HG03139 (cell line): ENCODE data around the gene TENT4B.
A peak's percentile ranks its signal among the peaks of the same experiment; 100 is the strongest.
"Not testable (repeated sequence)": the region's sequence is repeated elsewhere in the genome, so short reads cannot be mapped to it uniquely, and the experiment has no call there.

Experiments used
- ATAC-seq: cut with Tn5 transposase; IDR thresholded peaks from one replicate; pipeline ENCODE4 v1.9.1; 2021; ENCODE audit not compliant: unreplicated experiment

TENT4B gene

GRCh38 chr16:50152807-50153595, at the start of gene TENT4B:
TENT4B (plus strand) TSS chr16:50153306; CDS start chr16:50153622, 316 bp downstream.
- ATAC-seq: peak; percentile 61

GRCh38 chr16:50103764-50104163, 49.3 kb upstream of the TENT4B start:
- ATAC-seq: no peak

- no peak for ATAC-seq
Observed at GRCh38 chr16:50114357-50115129, 38.6 kb upstream of the TENT4B start.

GRCh38 chr16:50120711-50121110, 32.4 kb upstream of the TENT4B start:
- ATAC-seq: no peak

GRCh38 chr16:50121278-50121677, 31.8 kb upstream of the TENT4B start:
- no peak for ATAC-seq

GRCh38 chr16:50121721-50122445, 31.2 kb upstream of the TENT4B start:
- ATAC-seq: no peak

GRCh38 chr16:50123417-50123816, 29.7 kb upstream of the TENT4B start:
- ATAC-seq: no peak

GRCh38 chr16:50124769-50125168, 28.3 kb upstream of the TENT4B start:
- ATAC-seq: no peak

- no peak for ATAC-seq
Observed at GRCh38 chr16:50126183-50126582, 26.9 kb upstream of the TENT4B start.

- not testable (repeated sequence) for ATAC-seq
Observed at GRCh38 chr16:50132571-50132970, 20.5 kb upstream of the TENT4B start.

GRCh38 chr16:50133214-50133613, 19.9 kb upstream of the TENT4B start:
- no peak for ATAC-seq

GRCh38 chr16:50136399-50136798, 16.7 kb upstream of the TENT4B start:
- ATAC-seq: no peak

- no peak for ATAC-seq
Observed at GRCh38 chr16:50137268-50137667, 15.8 kb upstream of the TENT4B start.

GRCh38 chr16:50139580-50139979, 13.5 kb upstream of the TENT4B start:
- no peak for ATAC-seq

GRCh38 chr16:50144211-50144610, 8.9 kb upstream of the TENT4B start:
- no peak for ATAC-seq

- ATAC-seq: no peak
Observed at GRCh38 chr16:50146479-50147435, 6.3 kb upstream of the TENT4B start.

- no peak for ATAC-seq
Observed at GRCh38 chr16:50151322-50151721, 1.8 kb upstream of the TENT4B start.

GRCh38 chr16:50151756-50152155, 1.4 kb upstream of the TENT4B start:
- no peak for ATAC-seq

GRCh38 chr16:50152351-50152806, 727 bp upstream of the TENT4B start:
- peak; percentile 38 for ATAC-seq
